Heart left ventricle (tissue), 16 donors: ENCODE results near the gene PCIF1. TPM values are rescaled to one million over a fixed set of nuclear protein-coding genes. Genes with fewer than 3 reads are reported as not detected.
"Not testable (repeated sequence)": the region's sequence is repeated elsewhere in the genome, so short reads cannot be mapped to it uniquely, and the experiment has no call there.

ENCODE experiments used
- ATAC-seq, 4 donors: fragments of 200-7000 bp; cut with Tn5 transposase; one replicate each; pipeline ENCODE4 v1.9.1; 2020 to 2022; ENCODE audit warnings: moderate library complexity in 4 of 4, mild to moderate bottlenecking in 3 of 4, moderate number of reproducible peaks in 1 of 4
- DNase-seq, 5 donors: peaks; one replicate each; pipeline ENCODE4 v3.0.0-alpha.2; 2020
- H3K27ac ChIP-seq, 12 donors: fragments of 200-600 bp; sonication (generic) in 4 of 12; one replicate each; pipeline versions ENCODE4 v1.5.0 to v1.8.0; 2016 to 2022; ENCODE audit warnings: mild to moderate bottlenecking in 2 of 12
- H3K27me3 ChIP-seq, 9 donors: fragments of 200-600 bp; sonication (generic) in 2 of 9; one replicate each; pipeline versions ENCODE4 v1.5.1 to v1.8.0; 2016 to 2022; ENCODE audit warnings: mild to moderate bottlenecking in 3 of 9
- H3K36me3 ChIP-seq, 9 donors: fragments of 200-600 bp; sonication (generic) in 2 of 9; one replicate each; pipeline versions ENCODE4 v1.5.0 to v1.8.0; 2018 to 2022; ENCODE audit warnings: mild to moderate bottlenecking in 2 of 9
- H3K4me1 ChIP-seq, 12 donors: fragments of 200-600 bp; sonication (generic) in 4 of 12; one replicate each; pipeline versions ENCODE4 v1.5.0 to v1.8.0; 2016 to 2022; ENCODE audit warnings: mild to moderate bottlenecking in 3 of 12
- H3K4me3 ChIP-seq, 12 donors: fragments of 200-600 bp; sonication (generic) in 4 of 12; one replicate each; pipeline versions ENCODE4 v1.5.0 to v1.8.0; 2017 to 2022; ENCODE audit warnings: mild to moderate bottlenecking in 9 of 12, moderate library complexity in 4 of 12
- H3K9me3 ChIP-seq, 12 donors: fragments of 200-600 bp; sonication (generic) in 4 of 12; one replicate each; pipeline versions ENCODE4 v1.5.0 to v1.8.0; 2016 to 2022; ENCODE audit warnings: mild to moderate bottlenecking in 1 of 12
- POLR2A ChIP-seq, 2 donors: fragments of 450-650 bp; IDR thresholded peaks; one replicate each; pipeline ENCODE4 v1.6.1; 2017; ENCODE audit warnings: antibody characterized with exemption in 2 of 2, mild to moderate bottlenecking in 2 of 2, moderate library complexity in 2 of 2
- WGBS, 4 donors: extraction: QIAGEN DNeasy Blood & Tissue Kit in 2 of 4; methylation state at CpG; one replicate each; pipeline versions ENCODE4 v1.1.5 to v1.1.7; 2013 to 2018; 5-methylcytosine and 5-hydroxymethylcytosine counted together
- intact Hi-C, 10 donors: fragments of 100-400 bp; cut with DNase I; formaldehyde crosslinking; loops; one replicate each; pipeline versions ENCODE4 v1.11.1 to v1.14.2; 2022
- polyA plus RNA-seq, 2 donors: library from polyadenylated mRNA; stranded (reverse); fragments of 200-250 nt; gene quantifications; one replicate each; pipeline ENCODE4 v1.2.3, GENCODE V29; 2013
- total RNA-seq, 9 donors: library from RNA; depleted of rRNA in 2 of 9; stranded (reverse); fragments of >200 nt in 2 of 9; fragmentation: NEBNext Ultra II Directional in 3 of 9; extraction: Animal tissue kit (Norgen Biotek cat#: 25700) in 3 of 9; gene quantifications; one replicate each; pipeline versions ENCODE4 v1.1.0 to v1.2.4, GENCODE V29; 2016 to 2023
- TF ChIP-seq, protein P1 (sequence below), 12 donors: fragments of 200-600 bp; sonication (generic) in 4 of 12; IDR thresholded peaks; one replicate each; pipeline versions ENCODE4 v1.5.0 to v1.8.0; 2018 to 2022; ENCODE audit warnings: antibody characterized with exemption in 12 of 12, mild to moderate bottlenecking in 5 of 12
- donor health status: ischemic (EF 13 %, LVEDD 7.1; RV severe dilation, severe dysfunction).
- donor health status: healthy with polysubstance abuse.
- donor health status: DM: no; HTN: yes; CAD: no.
- donor health status: DM: no; HTN: no; CAD: no.
- donor health status: ischemic (EF 25% LVEDD 6.9; RV normal size, moderate dysfunction).
- donor health status: ischemic (EF 25% LVEDD 5.7; RV mildly dilated, moderate dysfunction).
- donor health status: healthy.
- donor health status: DM: yes; HTN: yes; CAD: no.
- donor health status: ischemic (EF 35%, LVEDD 5.7; RV mildly dilated, moderate dysfunction).
- donor health status: nonischemic (EF 11% LVEDD 7.7; RV severe dilation, severe dysfunction).
- donor health status: DM: yes; HTN: yes; CAD: no.
- donor health status: PGD.
- donor health status: ischemic (EF 29% LVEDD 5.4; RV normal size, mild dysfunction).
- donor health status: nonischemic (EF 23%, LVEDD 6.1; RV moderate dilation, normal function).

The PCIF1 gene
- total and polyA plus RNA-seq, 11 donors: 17.5 to 40.2 (median 28.2) TPM

DNA sequence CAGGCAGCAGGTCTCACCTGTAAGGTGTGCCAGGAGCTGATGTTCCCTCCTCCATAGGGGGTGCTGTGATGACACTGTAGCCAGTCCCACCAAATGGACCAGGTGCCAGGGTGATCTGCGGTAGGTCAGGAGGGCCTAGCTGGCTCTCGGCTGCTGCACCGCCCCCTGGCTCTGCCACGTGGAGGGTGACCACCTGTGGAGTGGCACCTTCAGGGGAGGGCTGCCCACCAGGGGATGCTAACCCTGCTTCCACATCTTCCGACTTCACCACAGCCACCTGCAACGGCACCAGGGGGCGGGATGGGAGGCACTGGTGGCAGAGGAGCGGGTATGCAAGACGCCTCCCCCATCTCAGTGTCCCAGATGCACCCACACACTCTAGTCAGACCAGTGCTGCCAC is 19.2 kb downstream of the PCIF1 start:
- no peaks in the 10 kb centered on the region for H3K27me3 ChIP-seq
- H3K36me3 ChIP-seq: peaks cover 0 to 99% (median 84%) of the 10 kb centered on the region in 9 donors
- no peak for ATAC-seq
- TF ChIP-seq, protein P1, sequence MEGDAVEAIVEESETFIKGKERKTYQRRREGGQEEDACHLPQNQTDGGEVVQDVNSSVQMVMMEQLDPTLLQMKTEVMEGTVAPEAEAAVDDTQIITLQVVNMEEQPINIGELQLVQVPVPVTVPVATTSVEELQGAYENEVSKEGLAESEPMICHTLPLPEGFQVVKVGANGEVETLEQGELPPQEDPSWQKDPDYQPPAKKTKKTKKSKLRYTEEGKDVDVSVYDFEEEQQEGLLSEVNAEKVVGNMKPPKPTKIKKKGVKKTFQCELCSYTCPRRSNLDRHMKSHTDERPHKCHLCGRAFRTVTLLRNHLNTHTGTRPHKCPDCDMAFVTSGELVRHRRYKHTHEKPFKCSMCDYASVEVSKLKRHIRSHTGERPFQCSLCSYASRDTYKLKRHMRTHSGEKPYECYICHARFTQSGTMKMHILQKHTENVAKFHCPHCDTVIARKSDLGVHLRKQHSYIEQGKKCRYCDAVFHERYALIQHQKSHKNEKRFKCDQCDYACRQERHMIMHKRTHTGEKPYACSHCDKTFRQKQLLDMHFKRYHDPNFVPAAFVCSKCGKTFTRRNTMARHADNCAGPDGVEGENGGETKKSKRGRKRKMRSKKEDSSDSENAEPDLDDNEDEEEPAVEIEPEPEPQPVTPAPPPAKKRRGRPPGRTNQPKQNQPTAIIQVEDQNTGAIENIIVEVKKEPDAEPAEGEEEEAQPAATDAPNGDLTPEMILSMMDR (IDR thresholded peaks at IDR 0.05): no peak
- TF ChIP-seq POLR2A (IDR thresholded peaks at IDR 0.05): no peak
- H3K4me1 ChIP-seq: no peaks in the 10 kb centered on the region
- 92 to 97% (median 95%) methylated on average over 9 of the region's 9 CpGs for WGBS, 4 donors
- no peak overlapping the region for H3K4me3 ChIP-seq
- no peak overlapping the region for H3K27ac ChIP-seq
- intact Hi-C loops: no loop called here
- no peaks in the 10 kb centered on the region for H3K9me3 ChIP-seq
- DNase-seq: peak in 3 of 5 donors; percentile 22 to 45 (median 26)

DNA sequence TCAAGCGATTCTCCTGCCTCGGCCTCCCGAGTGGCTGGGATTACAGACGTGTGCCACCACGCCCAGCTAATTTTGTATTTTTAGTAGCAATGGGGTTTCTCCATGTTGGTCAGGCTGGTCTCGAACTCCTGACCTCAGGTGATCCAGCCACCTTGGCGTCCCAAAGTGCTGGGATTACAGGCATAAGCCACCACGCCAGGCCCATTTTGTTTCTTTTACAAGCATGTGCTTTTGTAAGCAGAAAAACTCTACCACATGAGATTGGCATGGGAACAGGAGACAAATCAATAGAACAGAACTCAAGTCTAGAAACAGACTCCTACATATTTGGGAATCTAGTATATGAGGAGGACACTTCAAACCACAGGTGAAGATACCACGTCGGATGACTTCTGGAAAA is 21.8 kb downstream of the PCIF1 start:
- 92 to 94% (median 94%) methylated on average over 10 of the region's 10 CpGs for whole genome bisulfite sequencing, 4 donors

DNA sequence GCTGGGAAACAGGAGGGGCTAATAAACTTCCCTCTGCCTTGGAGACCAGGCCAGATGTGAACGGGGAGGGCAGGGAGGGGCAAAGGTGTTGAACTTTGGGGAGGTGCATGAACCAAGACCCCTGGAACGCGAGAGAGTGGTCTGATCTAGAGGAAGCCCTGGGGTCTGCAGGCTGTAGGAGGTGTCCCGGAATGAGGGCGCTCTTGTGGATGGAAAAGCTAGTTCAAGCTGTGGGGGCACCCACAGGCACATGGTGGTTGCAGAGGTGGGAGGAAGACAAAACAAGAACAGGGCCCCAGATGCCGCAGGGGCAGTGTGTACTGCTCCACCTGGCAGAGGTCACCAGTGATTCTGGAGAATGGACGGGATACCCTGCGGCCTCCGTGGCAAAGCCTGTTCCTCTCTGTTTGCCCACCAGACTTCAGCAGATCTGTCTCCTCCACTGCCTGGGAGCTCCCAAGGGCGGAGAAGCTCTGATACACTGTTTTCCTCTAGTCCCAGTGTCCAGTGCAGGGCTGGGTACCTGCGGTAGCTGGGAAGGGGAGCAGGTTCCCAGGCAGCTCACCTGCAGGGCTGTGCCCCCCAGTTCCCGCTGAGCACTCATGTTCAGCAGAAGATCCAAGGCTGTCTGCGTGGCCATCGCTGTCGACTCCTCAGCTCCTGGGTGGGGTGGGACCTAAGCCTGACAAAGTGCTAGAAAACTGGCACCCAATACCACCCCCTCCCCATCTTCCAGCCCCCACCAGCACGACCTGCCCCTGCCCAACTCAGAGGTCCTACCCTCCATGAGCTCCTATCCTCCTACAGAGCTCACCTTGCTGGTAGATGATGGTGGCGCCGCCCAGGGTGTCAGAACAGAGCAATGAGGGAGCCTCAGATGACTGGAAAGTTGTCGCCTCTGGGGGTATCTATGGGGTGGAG is 22.8 kb downstream of the PCIF1 start:
- ATAC-seq (no peak), DNase-seq (no peak)
- intact Hi-C loops: loop anchor here in 2 of 10 donors (5.0 kb wide), 2 partner anchors 65 to 130 kb away; partner anchors contain the start of genes CTSA (in 1 of the 2), NEURL2 (in 1 of the 2) and TNNC2 (in 1 of the 2)
- TF ChIP-seq, protein P1 (IDR thresholded peaks at IDR 0.05): no peak
- no peak for TF ChIP-seq POLR2A (IDR thresholded peaks at IDR 0.05)
- Histone ChIP-seq H3K4me1 (no peaks in the 10 kb centered on the region), H3K9me3 (no peaks in the 10 kb centered on the region), H3K27me3 (no peaks in the 10 kb centered on the region), H3K4me3 (no peak overlapping the region), H3K36me3 (peaks cover 3 to 99% (median 84%) of the 10 kb centered on the region in 9 donors), H3K27ac (no peak overlapping the region)
- WGBS, 4 donors: 85 to 93% (median 88%) methylated on average over 8 to 19 of the region's 19 CpGs

More for the DNA sequence above, 21.8 kb downstream of the PCIF1 start:
- H3K9me3 ChIP-seq, ATAC-seq, H3K4me3 ChIP-seq, H3K27ac ChIP-seq, H3K27me3 ChIP-seq, H3K4me1 ChIP-seq: not testable (repeated sequence)
- peak in 1 of 5 donors; percentile 33 for DNase-seq
- intact Hi-C loops: loop anchor here in 2 of 10 donors (5.0 kb wide), 2 partner anchors 64 to 129 kb away; partner anchors contain the start of genes CTSA (in 1 of the 2), NEURL2 (in 1 of the 2) and TNNC2 (in 1 of the 2)
- H3K36me3 ChIP-seq: peaks cover 3 to 99% (median 84%) of the 10 kb centered on the region in 9 donors

DNA sequence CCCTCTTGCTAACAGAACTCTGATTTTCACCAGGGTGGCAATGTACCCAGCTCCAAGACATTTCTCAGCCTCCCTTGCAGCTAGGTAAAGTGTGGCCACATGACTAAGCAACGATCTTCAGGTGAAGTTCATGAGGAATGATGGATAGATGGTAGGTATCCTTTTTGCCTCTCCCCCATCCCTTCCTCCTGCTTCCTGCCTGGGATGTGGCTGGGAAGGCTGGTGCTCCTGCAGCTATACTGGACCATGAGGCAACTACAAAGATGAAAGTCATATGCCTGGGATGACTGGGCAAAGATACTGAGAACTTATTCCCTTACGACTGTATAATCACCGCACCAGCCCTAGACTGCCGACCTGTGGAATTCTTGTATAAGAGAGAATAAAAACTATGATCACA is 24.1 kb downstream of the PCIF1 start:
- DNase-seq: no peak
- H3K4me1 ChIP-seq: no peaks in the 10 kb centered on the region
- H3K36me3 ChIP-seq: peaks cover 3 to 99% (median 84%) of the 10 kb centered on the region in 9 donors
- WGBS, 4 donors: 96 to 99% (median 98%) methylated on average over 4 of the region's 4 CpGs
- H3K27me3 ChIP-seq: no peaks in the 10 kb centered on the region
- no peak overlapping the region for H3K4me3 ChIP-seq
- H3K27ac ChIP-seq: no peak overlapping the region
- no peak for ATAC-seq
- H3K9me3 ChIP-seq: no peaks in the 10 kb centered on the region
- intact Hi-C loops: loop anchor here in 2 of 10 donors (5.0 kb wide), 2 partner anchors 66 to 131 kb away; partner anchors contain the start of genes CTSA (in 1 of the 2), NEURL2 (in 1 of the 2) and TNNC2 (in 1 of the 2)
- TF ChIP-seq POLR2A (IDR thresholded peaks at IDR 0.05): no peak
- TF ChIP-seq, protein P1 (IDR thresholded peaks at IDR 0.05): no peak
